ENCODE results near the gene STN1.

DNA sequence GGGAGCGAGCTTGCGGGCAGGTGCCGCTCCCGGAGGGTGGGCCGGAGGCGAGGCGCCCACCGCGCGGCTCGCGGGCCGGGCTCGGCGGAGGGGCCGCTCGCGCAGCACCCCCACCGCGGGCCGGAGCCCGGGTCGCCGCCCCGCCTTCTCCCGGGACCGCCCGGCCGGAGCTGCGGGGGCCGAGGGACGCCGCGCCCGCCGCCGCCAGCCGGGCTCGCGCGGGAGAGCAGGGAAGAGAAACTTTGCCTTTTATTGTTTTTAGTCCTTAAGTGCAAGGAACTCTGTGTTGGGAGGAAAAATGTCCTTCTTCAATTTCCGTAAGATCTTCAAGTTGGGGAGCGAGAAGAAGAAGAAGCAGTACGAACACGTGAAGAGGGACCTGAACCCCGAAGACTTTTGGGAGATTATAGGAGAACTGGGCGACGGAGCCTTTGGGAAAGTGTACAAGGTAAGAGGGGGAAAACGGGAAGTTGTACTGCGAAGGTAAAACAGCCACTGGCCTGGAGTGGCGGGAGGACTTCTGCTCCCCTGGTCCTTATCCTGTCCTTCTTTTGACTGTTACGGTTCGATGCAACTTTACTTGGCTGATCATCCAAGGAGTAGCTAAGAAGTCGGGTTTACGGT is 49.6 kb upstream of the STN1 start:
- TF ChIP-seq, protein P1, sequence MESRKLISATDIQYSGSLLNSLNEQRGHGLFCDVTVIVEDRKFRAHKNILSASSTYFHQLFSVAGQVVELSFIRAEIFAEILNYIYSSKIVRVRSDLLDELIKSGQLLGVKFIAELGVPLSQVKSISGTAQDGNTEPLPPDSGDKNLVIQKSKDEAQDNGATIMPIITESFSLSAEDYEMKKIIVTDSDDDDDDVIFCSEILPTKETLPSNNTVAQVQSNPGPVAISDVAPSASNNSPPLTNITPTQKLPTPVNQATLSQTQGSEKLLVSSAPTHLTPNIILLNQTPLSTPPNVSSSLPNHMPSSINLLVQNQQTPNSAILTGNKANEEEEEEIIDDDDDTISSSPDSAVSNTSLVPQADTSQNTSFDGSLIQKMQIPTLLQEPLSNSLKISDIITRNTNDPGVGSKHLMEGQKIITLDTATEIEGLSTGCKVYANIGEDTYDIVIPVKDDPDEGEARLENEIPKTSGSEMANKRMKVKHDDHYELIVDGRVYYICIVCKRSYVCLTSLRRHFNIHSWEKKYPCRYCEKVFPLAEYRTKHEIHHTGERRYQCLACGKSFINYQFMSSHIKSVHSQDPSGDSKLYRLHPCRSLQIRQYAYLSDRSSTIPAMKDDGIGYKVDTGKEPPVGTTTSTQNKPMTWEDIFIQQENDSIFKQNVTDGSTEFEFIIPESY (IDR thresholded peaks at IDR 0.05; ENCODE audit: extremely low read depth, insufficient replicate concordance, low read length): no peak
- TF ChIP-seq, protein P2, sequence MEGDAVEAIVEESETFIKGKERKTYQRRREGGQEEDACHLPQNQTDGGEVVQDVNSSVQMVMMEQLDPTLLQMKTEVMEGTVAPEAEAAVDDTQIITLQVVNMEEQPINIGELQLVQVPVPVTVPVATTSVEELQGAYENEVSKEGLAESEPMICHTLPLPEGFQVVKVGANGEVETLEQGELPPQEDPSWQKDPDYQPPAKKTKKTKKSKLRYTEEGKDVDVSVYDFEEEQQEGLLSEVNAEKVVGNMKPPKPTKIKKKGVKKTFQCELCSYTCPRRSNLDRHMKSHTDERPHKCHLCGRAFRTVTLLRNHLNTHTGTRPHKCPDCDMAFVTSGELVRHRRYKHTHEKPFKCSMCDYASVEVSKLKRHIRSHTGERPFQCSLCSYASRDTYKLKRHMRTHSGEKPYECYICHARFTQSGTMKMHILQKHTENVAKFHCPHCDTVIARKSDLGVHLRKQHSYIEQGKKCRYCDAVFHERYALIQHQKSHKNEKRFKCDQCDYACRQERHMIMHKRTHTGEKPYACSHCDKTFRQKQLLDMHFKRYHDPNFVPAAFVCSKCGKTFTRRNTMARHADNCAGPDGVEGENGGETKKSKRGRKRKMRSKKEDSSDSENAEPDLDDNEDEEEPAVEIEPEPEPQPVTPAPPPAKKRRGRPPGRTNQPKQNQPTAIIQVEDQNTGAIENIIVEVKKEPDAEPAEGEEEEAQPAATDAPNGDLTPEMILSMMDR (IDR thresholded peaks at IDR 0.05 in 2 of 3, conservative IDR thresholded peaks at IDR 0.05 in 1 of 3; ENCODE audit: borderline replicate concordance in 1 of 3, insufficient read depth in 1 of 3, low read depth in 2 of 3, low read length in 2 of 3): no peak
- TF ChIP-seq TCF7L2 (IDR thresholded peaks at IDR 0.05; ENCODE audit: borderline replicate concordance, extremely low read depth, insufficient read depth, insufficient read length) (no peak), YY1 (IDR thresholded peaks at IDR 0.05; ENCODE audit: extremely low read depth, insufficient replicate concordance, low read depth, low read length) (no peak), POLR2AphosphoS5 (IDR thresholded peaks at IDR 0.05; ENCODE audit: low read depth, low read length) (no peak), POLR2A (IDR thresholded peaks at IDR 0.05; ENCODE audit: borderline replicate concordance, extremely low read depth, insufficient read depth, insufficient read length) (no peak), RAD21 (IDR thresholded peaks at IDR 0.05; ENCODE audit: low read depth) (no peak), EZH2 (IDR thresholded peaks at IDR 0.05) (no peak), SP1 (IDR thresholded peaks at IDR 0.05; ENCODE audit: low read depth) (no peak), JUND (IDR thresholded peaks at IDR 0.05) (no peak)
- TF ChIP-seq, protein P3, sequence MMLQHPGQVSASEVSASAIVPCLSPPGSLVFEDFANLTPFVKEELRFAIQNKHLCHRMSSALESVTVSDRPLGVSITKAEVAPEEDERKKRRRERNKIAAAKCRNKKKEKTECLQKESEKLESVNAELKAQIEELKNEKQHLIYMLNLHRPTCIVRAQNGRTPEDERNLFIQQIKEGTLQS (IDR thresholded peaks at IDR 0.05): no peak; the same call in 1 of the 2 replicates
